Cardiac ventricle fibroblast (primary cell): ENCODE data around the gene KRTAP19-3. TPM values are rescaled to one million over a fixed set of nuclear protein-coding genes. Genes with fewer than 3 reads are reported as not detected.

Experiments used
- total RNA-seq: library from RNA; depleted of rRNA; stranded (reverse); fragments of >200 nt; gene quantifications from 2 replicates; pipeline ENCODE4 v1.2.3, GENCODE V29; 2015

KRTAP19-3 gene
- total RNA-seq = not detected in 2 replicates

GRCh38 chr21:30491963-30492428, at the start of gene KRTAP19-3:
TSS of gene KRTAP19-3 (minus strand) at chr21:30492013. CDS start at chr21:30491957, 56 bp downstream.

GRCh38 chr21:30502041-30502440, 10.2 kb upstream of the KRTAP19-3 start, which contains the start of gene KRTAP19-5:
TSS of gene KRTAP19-5 (minus strand) at chr21:30502141. CDS start at chr21:30502090, 51 bp downstream.

DNA sequence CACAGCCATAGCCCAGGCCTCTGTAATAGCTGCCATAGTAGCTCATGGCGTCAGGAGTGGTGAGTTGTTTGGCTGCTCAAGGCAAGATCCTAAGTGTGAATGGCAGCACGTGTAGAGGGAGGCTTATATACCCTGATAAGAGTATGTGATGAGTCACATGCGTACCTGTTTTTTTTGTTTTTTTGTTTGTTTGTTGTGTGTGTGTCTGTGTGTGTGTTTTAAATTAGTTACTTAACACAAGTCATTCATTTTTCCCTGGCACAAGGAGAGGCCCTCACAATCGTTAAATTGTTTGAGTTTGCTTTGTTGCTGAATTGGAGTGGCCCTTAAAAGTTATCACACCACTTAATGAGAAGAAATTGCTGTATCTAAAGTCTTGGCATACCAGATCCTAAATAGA, 5.3 kb upstream of the KRTAP19-3 start, which contains the start of gene KRTAP19-4:
KRTAP19-4 (minus strand) TSS at position 101 of the 400 bp plus-strand sequence; CDS start at position 46, 55 bp downstream.

GRCh38 chr21:30487336-30487735, 4.5 kb downstream of the KRTAP19-3 start, which contains the start of gene KRTAP19-2:
TSS of gene KRTAP19-2 (minus strand) at chr21:30487436. CDS start at chr21:30487348, 88 bp downstream.

DNA sequence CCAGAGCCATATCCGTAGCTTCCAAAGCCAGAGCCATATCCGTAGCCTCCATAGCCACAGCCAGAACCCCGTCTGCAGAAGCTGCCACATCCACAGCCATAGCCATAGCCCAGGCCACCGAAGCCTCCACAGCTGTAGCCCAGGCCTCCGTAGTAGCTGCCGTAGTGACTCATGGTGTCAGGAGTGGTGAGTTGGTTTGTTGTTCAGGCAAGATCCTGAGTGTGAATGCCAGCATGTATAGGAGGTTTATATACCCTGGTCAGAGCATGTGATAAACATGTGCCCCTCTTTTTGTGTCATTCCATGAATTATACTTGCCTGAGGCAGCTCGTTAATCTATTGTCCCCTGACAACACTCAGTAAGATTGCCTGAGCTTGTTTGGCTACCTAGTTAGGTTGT, 11.7 kb downstream of the KRTAP19-3 start, which contains the start of gene KRTAP19-1:
KRTAP19-1 (minus strand) TSS at position 223 of the 400 bp plus-strand sequence; CDS start at position 173, 50 bp downstream.

Other genes starting within 250 kb of the KRTAP19-3 start
- not detected in 2 replicates for gene KRTAP24-1, start 209.1 kb downstream of the KRTAP19-3 start, total RNA-seq
- not detected in 2 replicates for gene KRTAP25-1, start 202.5 kb downstream of the KRTAP19-3 start, total RNA-seq
- not detected in 2 replicates for gene KRTAP26-1, start 171.7 kb downstream of the KRTAP19-3 start, total RNA-seq
- not detected in 2 replicates for gene KRTAP27-1, start 154.3 kb downstream of the KRTAP19-3 start, total RNA-seq
- gene KRTAP23-1, start 143.4 kb downstream of the KRTAP19-3 start, total RNA-seq = not detected in 2 replicates
- not detected in 2 replicates for gene KRTAP13-2, start 119.7 kb downstream of the KRTAP19-3 start, total RNA-seq
- gene KRTAP13-1, start 96.0 kb downstream of the KRTAP19-3 start, total RNA-seq = not detected in 2 replicates
- not detected in 2 replicates for gene KRTAP13-3, start 66.1 kb downstream of the KRTAP19-3 start, total RNA-seq
- not detected in 2 replicates for gene KRTAP13-4, start 61.8 kb downstream of the KRTAP19-3 start, total RNA-seq
- gene KRTAP15-1, start 51.7 kb downstream of the KRTAP19-3 start, total RNA-seq = not detected in 2 replicates
- gene KRTAP19-1, start 11.6 kb downstream of the KRTAP19-3 start, total RNA-seq = not detected in 2 replicates
- gene KRTAP19-2, start 4.6 kb downstream of the KRTAP19-3 start, total RNA-seq = not detected in 2 replicates
- gene KRTAP19-4, start 5.2 kb upstream of the KRTAP19-3 start, total RNA-seq = not detected in 2 replicates
- gene KRTAP19-5, start 10.1 kb upstream of the KRTAP19-3 start, total RNA-seq = not detected in 2 replicates
- gene KRTAP19-6, start 49.9 kb upstream of the KRTAP19-3 start, total RNA-seq = not detected in 2 replicates
- gene KRTAP19-7, start 69.3 kb upstream of the KRTAP19-3 start, total RNA-seq = not detected in 2 replicates
- gene KRTAP22-2, start 98.4 kb upstream of the KRTAP19-3 start, total RNA-seq = not detected in 2 replicates
- gene KRTAP6-3, start 100.4 kb upstream of the KRTAP19-3 start, total RNA-seq = not detected in 2 replicates
- gene KRTAP6-2, start 106.9 kb upstream of the KRTAP19-3 start, total RNA-seq = not detected in 2 replicates
- gene KRTAP22-1, start 109.1 kb upstream of the KRTAP19-3 start, total RNA-seq = not detected in 2 replicates
- not detected in 2 replicates for gene KRTAP6-1, start 121.9 kb upstream of the KRTAP19-3 start, total RNA-seq
- gene KRTAP20-1, start 124.4 kb upstream of the KRTAP19-3 start, total RNA-seq = not detected in 2 replicates
- not detected in 2 replicates for gene KRTAP20-4, start 128.6 kb upstream of the KRTAP19-3 start, total RNA-seq
- not detected in 2 replicates for gene KRTAP20-2, start 143.2 kb upstream of the KRTAP19-3 start, total RNA-seq
- not detected in 2 replicates for gene KRTAP20-3, start 150.9 kb upstream of the KRTAP19-3 start, total RNA-seq
- gene KRTAP21-3, start 226.8 kb upstream of the KRTAP19-3 start, total RNA-seq = not detected in 2 replicates